GM21447 (cell line): ENCODE data around the gene PDIA5.

Source experiments
- ATAC-seq: cut with Tn5 transposase; IDR thresholded peaks from one replicate; pipeline ENCODE4 v1.9.1; 2021; ENCODE audit not compliant: unreplicated experiment

The PDIA5 gene

DNA sequence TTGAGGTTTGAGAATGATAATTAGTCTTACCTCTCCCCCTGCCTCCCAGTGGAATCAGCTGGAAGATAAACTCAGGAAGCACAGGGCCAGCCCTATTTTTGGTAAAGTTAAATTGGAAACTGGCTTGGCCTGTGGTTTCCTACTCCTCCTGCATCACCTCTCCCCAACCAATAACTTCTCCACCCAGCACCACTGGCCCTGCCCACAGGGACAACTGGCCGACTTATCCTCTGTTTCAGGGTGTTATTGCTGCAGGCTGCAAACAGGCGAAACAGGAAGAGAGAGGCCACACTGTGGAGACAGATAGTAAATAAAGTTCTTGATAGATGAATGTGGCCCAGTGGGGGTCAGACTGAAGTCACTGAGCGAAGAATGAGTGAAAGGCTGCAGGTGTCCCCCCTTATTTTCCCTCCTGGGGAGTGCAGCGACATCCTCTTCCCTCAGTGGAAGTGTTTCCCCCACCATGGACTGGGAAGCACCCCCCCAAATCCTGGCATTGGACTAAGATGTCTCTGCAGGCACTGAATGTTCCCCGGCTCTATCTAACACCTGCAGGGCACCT is 47.1 kb downstream of the PDIA5 start:
- no peak for ATAC-seq

DNA sequence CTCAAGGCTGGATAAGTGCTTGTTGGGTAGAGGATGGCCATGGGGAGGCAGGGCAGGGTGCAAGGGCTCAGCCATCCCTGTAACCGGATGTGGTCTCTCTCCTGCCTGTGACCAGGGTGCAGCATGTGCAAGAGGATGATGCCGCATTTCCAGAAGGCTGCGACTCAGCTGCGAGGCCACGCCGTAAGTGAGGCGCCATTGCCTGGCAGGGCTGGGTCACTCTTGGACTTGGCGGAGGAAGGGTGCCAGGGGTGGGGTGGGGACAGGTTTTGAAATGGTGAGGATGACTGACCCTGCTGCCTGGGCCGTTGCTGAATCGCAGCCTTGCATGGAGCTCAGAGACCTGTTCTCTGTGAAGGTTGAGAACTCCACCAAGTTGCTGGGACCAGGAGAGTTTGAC is 49.3 kb downstream of the PDIA5 start:
- no peak for ATAC-seq

DNA sequence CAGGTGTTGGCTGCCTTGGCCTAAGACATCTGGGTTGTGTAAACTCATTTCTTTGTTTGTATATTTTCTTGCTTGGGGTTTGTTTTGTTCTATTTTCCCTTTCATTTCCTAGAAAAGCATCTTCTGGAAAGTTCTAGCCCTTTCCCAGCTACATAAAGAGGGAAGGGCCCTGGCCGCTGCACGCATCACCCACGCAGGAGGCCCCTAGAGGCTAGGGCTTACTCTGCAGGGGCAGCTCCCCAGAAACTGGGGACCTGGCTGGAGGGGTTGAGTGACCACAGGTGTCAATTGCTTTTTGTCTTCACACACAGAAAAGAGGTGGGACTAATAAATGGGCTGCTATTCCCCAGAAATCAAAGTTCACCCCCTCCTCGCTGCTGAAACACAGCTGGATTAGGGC is 52.6 kb downstream of the PDIA5 start:
- ATAC-seq, result no peak

DNA sequence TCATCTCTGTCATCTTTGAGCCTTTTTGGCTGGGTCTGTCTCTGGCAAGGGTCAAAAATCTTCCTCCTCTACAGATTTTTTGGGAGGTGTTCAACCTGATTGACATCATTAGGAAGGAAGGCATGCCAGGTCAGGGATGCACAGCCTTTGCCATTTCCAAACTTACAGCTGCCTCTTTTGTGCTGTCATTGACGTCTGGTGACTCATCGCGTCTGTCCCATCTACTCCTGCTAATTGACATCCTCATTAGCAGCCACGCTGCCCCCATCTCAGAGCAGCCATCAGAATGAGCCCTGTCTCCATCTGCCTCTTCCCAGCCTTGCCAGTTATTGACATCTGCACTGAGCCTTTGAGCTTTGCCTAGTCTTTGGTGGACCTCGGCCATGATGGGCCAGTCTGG is 53.0 kb downstream of the PDIA5 start:
- no peak for ATAC-seq

DNA sequence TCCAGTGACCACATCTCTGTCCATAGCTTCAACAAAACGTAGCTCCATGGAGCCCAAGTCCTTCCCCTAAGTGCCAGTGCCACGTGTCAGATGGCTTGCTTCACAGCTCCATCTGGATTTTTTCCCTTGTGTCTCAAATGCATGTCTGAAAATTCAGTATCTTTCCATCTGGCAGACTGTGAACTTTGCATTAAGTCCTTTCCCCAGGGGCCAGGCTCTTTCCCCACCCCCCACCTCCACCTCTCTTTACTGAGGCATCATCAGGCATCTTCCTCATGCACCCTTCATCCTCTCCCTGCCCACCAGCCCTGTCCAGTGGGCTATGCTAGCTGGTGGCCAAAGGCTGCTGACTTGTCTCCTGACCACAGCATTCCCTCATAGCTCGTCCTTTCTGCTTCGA is 53.7 kb downstream of the PDIA5 start:
- no peak for ATAC-seq

DNA sequence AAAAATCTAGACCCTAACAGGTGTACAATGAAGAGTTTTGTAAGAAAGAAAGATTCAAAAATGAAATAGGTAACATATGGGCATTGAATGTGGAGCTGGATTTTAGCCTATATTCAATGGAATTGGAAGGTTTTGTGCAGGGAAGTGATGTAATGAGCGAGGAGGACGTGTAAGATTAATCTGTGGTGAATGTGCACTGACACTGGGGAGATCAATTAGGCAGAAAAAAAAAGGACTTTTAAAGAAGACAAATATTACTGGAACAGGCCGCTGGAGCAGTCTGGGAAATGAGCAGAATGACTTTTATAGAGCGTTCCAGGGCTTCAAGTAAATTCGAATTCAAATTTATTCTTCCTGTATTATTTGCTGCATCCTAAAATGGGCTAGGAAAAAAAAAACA is 55.2 kb downstream of the PDIA5 start:
- ATAC-seq, result no peak

DNA sequence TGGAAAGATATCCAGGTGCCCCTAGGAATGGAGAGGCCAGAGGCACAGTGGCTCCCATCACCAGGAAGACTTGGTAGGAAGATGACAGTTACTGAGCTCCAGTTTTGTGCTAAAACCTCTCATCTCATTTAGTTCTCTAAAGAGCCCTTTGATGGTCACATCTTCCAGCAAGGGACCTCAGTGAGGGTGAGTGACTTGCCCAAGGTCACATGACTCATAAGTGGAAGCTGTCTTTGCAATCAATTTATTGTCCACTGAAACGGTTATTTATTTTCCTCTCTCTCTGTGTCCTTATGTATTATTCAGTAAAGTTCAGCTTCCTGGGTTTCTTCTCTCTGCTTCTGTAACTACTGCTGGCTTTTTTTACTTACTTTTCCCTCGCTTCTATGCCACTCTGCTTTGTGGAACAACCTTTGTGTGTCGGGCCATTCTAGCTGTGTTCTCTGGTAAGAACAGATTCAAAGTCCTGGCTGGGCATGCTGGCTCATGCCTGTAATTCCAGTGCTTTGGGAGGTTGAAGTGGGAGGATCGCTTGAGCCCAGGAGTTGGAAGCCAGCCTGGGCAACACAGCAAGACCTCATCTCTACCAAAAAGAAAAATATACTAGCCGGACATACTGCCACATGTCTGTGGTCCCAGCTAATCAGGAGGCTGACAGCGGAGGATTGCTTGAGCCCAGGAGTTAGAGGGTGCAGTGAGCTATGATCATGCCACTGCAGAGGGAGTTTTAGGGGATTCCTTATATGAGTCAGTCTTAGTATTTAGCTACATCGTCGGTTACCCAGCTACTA is 55.9 kb downstream of the PDIA5 start:
- ATAC-seq, result no peak

DNA sequence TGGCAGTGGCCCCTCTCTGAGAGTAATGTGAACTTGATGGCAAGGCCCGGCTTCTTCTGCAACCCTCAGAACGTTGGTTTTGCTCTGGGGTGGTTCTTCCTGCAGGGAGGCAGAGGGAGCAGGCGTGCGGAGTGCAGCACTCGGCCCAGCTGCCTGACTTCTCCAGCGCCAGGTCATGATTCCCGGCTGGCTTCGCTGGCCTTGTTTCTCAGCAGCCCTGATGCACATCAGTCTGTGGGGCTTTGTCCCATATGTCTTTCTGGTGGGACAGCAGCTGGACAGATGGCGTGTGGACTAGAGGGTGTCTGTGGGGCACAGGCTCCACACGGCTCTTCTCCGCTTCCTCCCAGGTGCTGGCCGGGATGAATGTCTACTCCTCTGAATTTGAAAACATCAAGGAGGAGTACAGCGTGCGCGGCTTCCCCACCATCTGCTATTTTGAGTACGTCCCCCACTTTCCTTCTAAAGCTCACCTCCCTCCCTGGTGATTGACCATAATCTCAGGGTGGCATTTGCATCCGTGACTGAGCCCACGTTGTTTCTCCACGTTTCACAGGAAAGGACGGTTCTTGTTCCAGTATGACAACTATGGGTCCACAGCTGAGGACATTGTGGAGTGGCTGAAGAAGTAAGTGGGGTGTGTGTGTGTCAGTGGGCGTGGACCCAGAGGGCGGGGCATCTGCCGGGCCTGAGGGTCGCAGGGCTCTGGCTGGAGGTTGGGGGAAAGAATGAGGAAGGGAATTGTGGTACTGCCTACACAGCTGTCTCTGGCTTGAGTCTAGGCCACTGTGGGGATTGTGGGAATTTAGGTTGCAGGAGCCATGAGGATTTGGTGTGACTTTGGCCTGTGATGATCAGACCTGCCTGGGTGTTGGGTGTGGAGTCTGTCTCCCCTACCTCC is 57.1 kb downstream of the PDIA5 start:
- no peak for ATAC-seq

DNA sequence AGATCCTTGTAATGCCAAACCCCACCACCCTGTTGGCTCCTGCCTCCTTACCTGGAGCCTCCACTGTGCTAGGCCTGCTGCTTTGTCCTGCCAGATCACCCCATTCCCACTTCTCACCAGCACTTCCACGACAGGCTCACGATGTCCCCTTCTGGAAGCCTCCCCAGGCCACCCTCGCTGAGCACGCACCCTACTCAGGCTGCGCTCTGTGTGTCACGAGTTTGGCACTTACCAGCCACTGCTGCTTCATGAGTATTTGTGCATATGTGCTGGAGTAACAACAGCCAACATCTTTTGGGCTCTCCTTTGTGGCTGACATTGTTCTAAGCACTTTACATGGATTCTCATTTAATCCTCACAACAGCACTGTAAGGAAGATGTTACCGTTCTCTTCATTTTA is 58.1 kb downstream of the PDIA5 start:
- no peak for ATAC-seq

DNA sequence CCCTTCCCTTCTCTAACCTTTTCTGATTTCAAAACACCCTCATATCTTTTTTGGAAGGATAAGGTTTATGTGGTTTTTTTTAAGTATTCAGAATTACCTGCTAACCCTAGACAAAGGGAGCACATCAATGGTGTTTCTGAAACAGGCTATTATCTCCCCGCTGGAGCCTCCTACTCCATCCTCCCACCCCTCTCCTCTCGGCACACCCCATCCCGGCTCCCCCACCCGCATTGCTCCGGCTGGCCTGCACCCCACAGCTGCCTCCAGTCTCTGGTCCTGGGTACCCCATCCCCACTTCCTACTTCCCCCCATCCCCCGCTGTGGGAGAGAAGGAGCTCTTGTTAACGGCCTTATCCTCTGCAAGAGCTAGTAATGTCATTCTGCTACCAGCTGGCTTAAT is 59.2 kb downstream of the PDIA5 start:
- ATAC-seq, result no peak

DNA sequence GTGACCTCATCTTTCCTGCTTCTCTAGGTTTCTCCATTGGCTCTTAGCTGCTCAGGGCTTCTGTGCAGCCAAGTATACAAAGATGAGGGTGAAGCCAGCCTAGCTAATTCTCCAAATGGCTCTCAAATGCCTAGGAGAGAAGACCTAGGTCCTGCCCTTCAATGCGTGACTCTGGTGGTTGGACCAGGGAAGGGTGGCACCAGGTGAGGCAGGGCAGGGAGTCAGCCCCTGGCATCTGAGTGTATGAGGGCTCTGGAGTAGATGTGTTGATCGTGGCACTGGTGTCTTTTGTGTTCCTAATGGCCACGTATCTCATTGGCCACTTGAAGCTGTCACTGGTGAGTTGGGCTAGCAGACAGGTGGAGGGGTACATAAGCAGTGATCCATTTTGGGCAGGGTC is 59.8 kb downstream of the PDIA5 start:
- ATAC-seq, result no peak

DNA sequence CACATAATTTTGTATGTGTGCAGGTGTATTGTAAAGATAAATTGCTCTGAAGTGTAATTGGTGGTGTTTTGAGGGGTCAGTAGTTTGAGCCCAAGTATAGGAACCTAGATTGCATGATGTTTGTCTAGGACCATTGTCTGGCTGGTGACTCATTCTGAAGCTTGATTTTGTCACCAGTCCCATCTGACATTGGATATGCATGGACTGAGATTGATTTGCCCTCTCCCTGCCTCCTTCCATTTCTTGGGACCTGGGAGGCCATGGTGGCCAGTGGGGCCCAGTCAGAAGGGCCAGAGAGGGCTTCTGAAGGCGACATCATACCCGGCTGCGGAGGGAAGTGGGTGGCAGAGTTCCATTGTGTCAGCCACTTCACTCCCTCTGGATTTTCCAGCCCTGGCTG is 62.3 kb downstream of the PDIA5 start:
- ATAC-seq, result no peak

DNA sequence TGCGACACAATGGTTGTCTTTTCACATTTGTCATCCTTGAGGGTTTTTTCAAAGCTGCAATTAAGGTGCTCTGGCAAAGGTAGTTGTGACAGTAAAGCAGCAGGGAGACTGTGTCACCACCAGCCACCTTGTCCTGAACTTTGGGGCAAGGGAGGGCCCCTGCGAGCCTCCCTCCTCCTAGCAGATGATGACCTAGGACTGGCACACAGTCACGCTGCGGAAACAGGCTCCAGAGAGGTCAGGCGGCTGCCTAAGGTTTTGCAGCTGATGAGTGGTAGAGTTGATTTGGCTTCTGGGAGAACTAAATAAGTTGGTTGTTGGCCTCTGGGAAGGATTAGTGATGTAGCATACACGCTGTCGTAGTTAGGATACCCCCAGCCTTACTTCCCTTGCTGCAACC is 62.7 kb downstream of the PDIA5 start:
- no peak for ATAC-seq

DNA sequence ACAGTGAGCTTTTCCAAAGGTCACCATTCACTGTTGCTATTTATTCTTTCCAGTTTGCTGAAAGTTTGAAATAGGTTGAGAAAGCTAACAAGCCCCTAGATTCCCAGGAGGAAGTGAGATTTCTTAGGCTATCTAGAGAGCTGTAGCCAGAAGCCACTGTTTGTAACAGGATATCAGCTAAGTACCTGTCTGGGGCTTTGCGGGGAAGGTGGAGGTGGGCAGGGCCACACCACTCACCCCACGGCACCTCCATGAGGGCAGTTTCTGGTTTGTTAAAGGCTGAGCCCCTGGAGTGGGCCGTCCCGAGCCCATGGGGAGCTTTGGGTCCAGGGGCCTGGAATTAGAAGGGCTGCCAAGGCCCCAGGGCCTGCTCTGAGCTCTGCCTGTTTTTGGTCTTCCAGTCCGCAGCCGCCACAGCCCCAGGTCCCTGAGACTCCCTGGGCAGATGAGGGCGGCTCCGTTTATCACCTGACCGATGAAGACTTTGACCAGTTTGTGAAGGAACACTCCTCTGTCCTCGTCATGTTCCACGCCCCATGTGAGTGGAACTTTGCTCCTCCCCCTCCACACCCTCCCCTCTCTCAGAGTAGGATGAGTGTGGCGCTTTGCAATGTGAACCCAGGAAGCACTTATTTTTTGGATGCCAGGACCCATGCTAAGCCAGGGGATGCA is 63.4 kb downstream of the PDIA5 start:
- ATAC-seq, result no peak

DNA sequence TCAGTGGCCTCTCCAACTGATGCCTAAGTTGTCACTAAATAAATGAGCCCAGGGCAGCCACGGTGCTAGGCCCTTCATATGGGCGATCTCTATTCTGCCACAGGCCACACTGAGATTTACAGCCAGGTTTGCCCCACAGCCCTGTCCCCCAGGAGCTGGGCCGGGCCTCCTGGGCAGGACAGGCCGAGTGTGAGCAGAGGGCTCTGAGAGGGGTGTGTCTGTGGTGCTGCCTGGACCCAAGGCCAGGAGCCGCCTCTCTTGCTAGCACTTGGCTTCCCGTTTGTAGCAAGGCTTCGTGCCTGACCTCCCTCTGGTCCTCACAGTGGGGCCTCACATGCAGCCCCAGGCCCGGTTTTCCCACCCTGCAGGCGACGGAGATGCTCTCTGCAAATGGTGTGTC is 67.8 kb downstream of the PDIA5 start:
- ATAC-seq, result no peak

DNA sequence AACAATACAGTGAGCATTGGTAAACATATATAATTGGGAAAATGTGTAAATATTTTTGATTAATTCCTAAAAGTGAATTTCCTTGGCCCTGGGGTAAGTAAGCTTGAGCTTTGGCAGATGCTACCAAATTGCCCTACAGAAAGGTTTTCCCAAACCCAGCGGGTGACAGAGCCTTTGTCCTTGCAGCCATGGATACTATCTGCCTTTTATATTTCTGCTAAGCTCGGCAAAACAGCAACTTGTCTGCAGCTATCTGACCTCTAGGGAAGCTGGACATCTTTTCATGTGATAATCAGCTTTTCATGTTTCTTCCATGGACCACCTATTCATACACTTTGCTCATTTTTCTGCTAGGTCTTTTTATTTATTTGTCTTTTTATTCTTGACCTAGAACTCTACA is 70.2 kb downstream of the PDIA5 start:
- ATAC-seq, result no peak

DNA sequence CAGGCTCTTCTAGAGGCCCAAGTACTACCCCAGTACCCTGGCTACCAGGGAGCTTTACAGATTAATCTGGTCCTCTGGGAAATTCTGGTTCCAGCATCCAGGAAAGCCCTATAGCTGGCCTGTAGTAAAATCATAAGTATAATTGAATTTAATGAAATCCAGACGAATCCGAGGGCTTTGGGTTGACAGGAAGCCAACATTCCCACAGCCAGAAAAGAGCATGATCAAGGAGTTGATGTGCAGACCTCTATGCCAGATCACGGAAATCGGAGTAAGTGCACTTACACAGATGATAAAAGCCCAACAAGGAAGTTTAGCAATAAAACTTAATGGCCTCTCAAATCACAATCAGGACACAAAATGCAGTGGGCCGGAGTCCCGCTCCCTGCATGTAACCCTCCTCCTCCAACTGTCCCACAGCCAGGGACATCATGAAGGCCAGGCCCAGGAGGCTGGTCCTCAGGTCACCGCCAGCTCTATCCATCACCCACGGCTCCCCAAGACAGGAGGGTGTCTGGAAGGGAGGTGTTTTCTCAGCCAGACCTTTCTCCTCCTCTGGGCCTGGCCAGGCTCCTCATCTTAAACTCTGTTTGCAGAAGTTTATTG is 72.1 kb downstream of the PDIA5 start:
- no peak for ATAC-seq

DNA sequence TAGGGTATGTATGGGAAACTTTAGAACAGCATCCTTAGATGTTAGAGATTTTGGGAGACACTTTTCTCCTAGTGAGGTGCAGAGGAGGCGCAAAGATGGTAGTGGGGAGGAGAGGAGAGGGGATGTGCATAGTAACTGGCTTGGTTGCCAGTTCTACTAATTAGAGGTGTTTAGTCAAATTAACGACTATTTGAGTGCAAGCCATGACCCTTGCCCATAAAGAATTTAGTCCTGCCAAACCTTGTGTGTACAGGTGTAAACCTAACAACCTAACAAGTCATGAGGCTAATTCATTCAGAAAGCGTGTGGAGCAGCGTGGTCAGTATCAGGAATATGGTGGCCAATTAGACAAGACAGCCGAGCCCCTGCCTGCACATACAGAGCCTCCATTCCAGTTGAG is 72.7 kb downstream of the PDIA5 start:
- no peak for ATAC-seq

DNA sequence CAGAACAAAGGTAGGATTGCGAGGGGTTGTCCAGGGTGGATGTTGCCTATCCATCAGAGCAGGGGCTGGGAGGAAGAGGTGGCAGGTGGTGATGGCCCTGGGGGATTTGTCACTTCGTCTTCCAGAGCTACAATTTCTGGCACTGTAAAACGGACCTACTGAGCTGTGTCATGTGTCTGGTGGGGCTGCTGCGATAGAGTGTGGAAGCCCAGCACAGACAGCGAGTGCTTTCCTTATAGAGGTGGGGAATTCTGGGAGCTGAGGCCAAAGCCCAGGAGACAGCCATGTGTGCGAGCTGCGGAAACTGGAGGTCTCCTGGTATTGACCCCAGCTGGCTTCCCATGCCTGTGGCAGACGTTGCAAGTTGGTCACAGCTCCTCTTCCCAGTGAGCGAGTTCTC is 73.7 kb downstream of the PDIA5 start:
- no peak for ATAC-seq

DNA sequence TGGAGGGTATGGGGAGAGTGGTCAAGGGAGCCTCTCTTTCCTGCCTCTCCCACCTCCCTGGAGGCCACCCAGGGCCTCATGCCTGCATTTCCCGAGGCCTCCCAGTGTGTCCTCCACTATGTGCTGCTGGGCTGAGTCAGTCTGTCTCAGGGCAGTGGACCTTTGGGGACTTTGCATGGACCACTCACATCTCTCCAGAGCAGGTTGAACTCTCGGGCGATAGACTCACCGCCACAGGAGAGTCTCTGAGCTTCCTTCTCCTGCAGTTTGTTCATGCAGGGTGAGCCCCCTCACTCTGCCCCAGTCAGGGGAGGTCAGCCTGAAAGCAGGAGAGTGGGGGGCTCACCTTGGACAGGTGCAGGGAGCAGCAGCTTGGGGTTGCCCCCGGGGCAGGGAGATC is 74.5 kb downstream of the PDIA5 start:
- no peak for ATAC-seq
